WTC11 (cell line): Measurements from ENCODE around the gene ANO2. TPM values are rescaled to one million over a fixed set of nuclear protein-coding genes. Genes with fewer than 3 reads are reported as not detected.

Source experiments
- ATAC-seq: fragments of 200-7000 bp; cut with Tn5 transposase; 2 replicates; pipeline ENCODE4 v1.10.0; 2021; ENCODE audit warnings: mild to moderate bottlenecking, moderate library complexity
- CTCF ChIA-PET: fragments of 300-600 bp; sonication (Branson Sonifier 250); formaldehyde crosslinking; loops from one replicate; lab custom pipeline; 2021; ENCODE audit warnings: antibody characterized with exemption; lab: Charles Lee
- POLR2A ChIA-PET: fragments of 350-600 bp; sonication (Branson Sonifier 250); formaldehyde crosslinking; loops from one replicate; lab custom pipeline; 2021; ENCODE audit warnings: antibody characterized with exemption; lab: Charles Lee
- DNase-seq: peaks from one replicate; pipeline ENCODE4 v3.0.0; 2021; ENCODE audit warnings: low spot score
- H3K27ac Mint-ChIP-seq: 2 replicates; pipeline ENCODE4 v1.8.0; 2021; ENCODE audit warnings: mixed read lengths
- H3K27me3 Mint-ChIP-seq: 2 replicates; pipeline ENCODE4 v1.8.0; 2021; ENCODE audit warnings: low read depth, mild to moderate bottlenecking, moderate library complexity, mixed read lengths
- H3K36me3 Mint-ChIP-seq: 2 replicates; pipeline ENCODE4 v1.8.0; 2021; ENCODE audit warnings: mixed read lengths
- H3K4me1 Mint-ChIP-seq: 2 replicates; pipeline ENCODE4 v1.8.0; 2022; ENCODE audit warnings: mixed read lengths
- H3K4me3 Mint-ChIP-seq: 2 replicates; pipeline ENCODE4 v1.8.0; 2021; ENCODE audit warnings: mild to moderate bottlenecking, moderate library complexity, mixed read lengths
- H3K9me3 Mint-ChIP-seq: 2 replicates; pipeline ENCODE4 v1.8.0; 2021; ENCODE audit warnings: mixed read lengths
- CREB1 ChIP-seq: sonication (generic); formaldehyde crosslinking; IDR thresholded peaks from 2 replicates; pipeline ENCODE4 v1.8.0; 2023; ENCODE audit warnings: mild to moderate bottlenecking, missing genetic modification reagents
- ELF4 ChIP-seq: sonication (generic); formaldehyde crosslinking; IDR thresholded peaks from 2 replicates; pipeline ENCODE4 v1.8.1; 2022; ENCODE audit warnings: low read depth, mild to moderate bottlenecking, moderate library complexity, missing genetic modification reagents
- FOXP1 ChIP-seq: sonication (generic); formaldehyde crosslinking; IDR thresholded peaks from 2 replicates; pipeline ENCODE4 v1.8.0; 2022; ENCODE audit warnings: missing genetic modification reagents, mild to moderate bottlenecking, moderate library complexity, borderline replicate concordance
- GRHL2 ChIP-seq: fragments of 250-450 bp; sonication (Bioruptor Pico); IDR thresholded peaks from 2 replicates; pipeline ENCODE4 v1.8.0; 2022; ENCODE audit warnings: mild to moderate bottlenecking, moderate library complexity; ENCODE audit not compliant: insufficient replicate concordance, severe bottlenecking
- JAZF1 ChIP-seq: fragments of 250-450 bp; sonication (Bioruptor Pico); IDR thresholded peaks from 2 replicates; pipeline ENCODE4 v1.9.0; 2021; ENCODE audit warnings: moderate library complexity, mild to moderate bottlenecking, inconsistent platforms
- NFATC4 ChIP-seq: fragments of 250-450 bp; sonication (Bioruptor Pico); IDR thresholded peaks from 2 replicates; pipeline ENCODE4 v1.9.0; 2021; ENCODE audit warnings: mild to moderate bottlenecking
- NR1H2 ChIP-seq: sonication (generic); formaldehyde crosslinking; IDR thresholded peaks from 2 replicates; pipeline ENCODE4 v1.9.0; 2021; ENCODE audit warnings: mild to moderate bottlenecking, moderate library complexity, missing genetic modification reagents
- OVOL2 ChIP-seq: fragments of 250-450 bp; sonication (Bioruptor Pico); IDR thresholded peaks from 2 replicates; pipeline ENCODE4 v1.9.0; 2021; ENCODE audit warnings: mild to moderate bottlenecking, borderline replicate concordance
- RELA ChIP-seq: sonication (generic); formaldehyde crosslinking; IDR thresholded peaks from 2 replicates; pipeline ENCODE4 v1.8.1; 2022; ENCODE audit warnings: missing genetic modification reagents, mild to moderate bottlenecking, borderline replicate concordance
- SMAD4 ChIP-seq: sonication (generic); formaldehyde crosslinking; IDR thresholded peaks from 2 replicates; pipeline ENCODE4 v1.8.0; 2022; ENCODE audit warnings: mild to moderate bottlenecking, missing genetic modification reagents
- SP1 ChIP-seq: sonication (generic); formaldehyde crosslinking; conservative IDR thresholded peaks from 2 replicates; pipeline ENCODE4 v1.8.1; 2022; ENCODE audit warnings: missing genetic modification reagents
- TEAD4 ChIP-seq: sonication (generic); formaldehyde crosslinking; IDR thresholded peaks from 2 replicates; pipeline ENCODE4 v1.8.0; 2022; ENCODE audit warnings: mild to moderate bottlenecking, missing genetic modification reagents
- ZBTB21 ChIP-seq: sonication (generic); formaldehyde crosslinking; IDR thresholded peaks from 2 replicates; pipeline ENCODE4 v1.8.1; 2023; ENCODE audit warnings: mild to moderate bottlenecking, missing genetic modification reagents, borderline replicate concordance
- ZNF121 ChIP-seq: sonication (generic); formaldehyde crosslinking; IDR thresholded peaks from 2 replicates; pipeline ENCODE4 v1.8.0; 2023; ENCODE audit warnings: missing genetic modification reagents
- ZNF138 ChIP-seq: sonication (generic); formaldehyde crosslinking; conservative IDR thresholded peaks from 2 replicates; pipeline ENCODE4 v1.8.1; 2022; ENCODE audit warnings: mild to moderate bottlenecking, moderate library complexity, missing genetic modification reagents
- ZNF317 ChIP-seq: sonication (generic); formaldehyde crosslinking; IDR thresholded peaks from 2 replicates; pipeline ENCODE4 v1.8.1; 2023; ENCODE audit warnings: low read depth, mild to moderate bottlenecking, moderate library complexity, missing genetic modification reagents, borderline replicate concordance
- total RNA-seq: library from RNA; stranded (reverse); gene quantifications from 3 replicates; pipeline ENCODE4 v1.2.3, GENCODE V29; 2021
- TF ChIP-seq, protein P1 (sequence below): sonication (generic); formaldehyde crosslinking; IDR thresholded peaks from 2 replicates; pipeline ENCODE4 v1.8.0; 2022; ENCODE audit warnings: mild to moderate bottlenecking, missing genetic modification reagents
- TF ChIP-seq, protein P2 (sequence below): sonication (generic); formaldehyde crosslinking; IDR thresholded peaks from 2 replicates; pipeline ENCODE4 v1.8.0; 2022; ENCODE audit warnings: mild to moderate bottlenecking, missing genetic modification reagents
- TF ChIP-seq, protein P3 (sequence below): fragments of 250-450 bp; sonication (Bioruptor Pico); IDR thresholded peaks from 2 replicates; pipeline ENCODE4 v1.9.0; 2021; ENCODE audit warnings: mild to moderate bottlenecking
- TF ChIP-seq, protein P4 (sequence below): sonication (generic); formaldehyde crosslinking; IDR thresholded peaks from 2 replicates; pipeline ENCODE4 v1.8.0; 2022; ENCODE audit warnings: mild to moderate bottlenecking, missing genetic modification reagents
- TF ChIP-seq, protein P5 (sequence below): fragments of 250-450 bp; sonication (Bioruptor Pico); IDR thresholded peaks from 2 replicates; pipeline ENCODE4 v1.8.0; 2021; ENCODE audit warnings: mild to moderate bottlenecking
- TF ChIP-seq, protein P6 (sequence below): sonication (generic); formaldehyde crosslinking; IDR thresholded peaks from 2 replicates; pipeline ENCODE4 v1.8.1; 2023; ENCODE audit warnings: mild to moderate bottlenecking, missing genetic modification reagents, moderate library complexity
- TF ChIP-seq, protein P7 (sequence below): sonication (generic); formaldehyde crosslinking; IDR thresholded peaks from 2 replicates; pipeline ENCODE4 v1.8.1; 2023; ENCODE audit warnings: mild to moderate bottlenecking, missing genetic modification reagents
- TF ChIP-seq, protein P8 (sequence below): sonication (generic); formaldehyde crosslinking; conservative IDR thresholded peaks from 2 replicates; pipeline ENCODE4 v1.8.1; 2022; ENCODE audit warnings: mild to moderate bottlenecking, missing genetic modification reagents

Gene ANO2
- total RNA-seq, 1 experiment from 2014 or later = 2.8 TPM

DNA sequence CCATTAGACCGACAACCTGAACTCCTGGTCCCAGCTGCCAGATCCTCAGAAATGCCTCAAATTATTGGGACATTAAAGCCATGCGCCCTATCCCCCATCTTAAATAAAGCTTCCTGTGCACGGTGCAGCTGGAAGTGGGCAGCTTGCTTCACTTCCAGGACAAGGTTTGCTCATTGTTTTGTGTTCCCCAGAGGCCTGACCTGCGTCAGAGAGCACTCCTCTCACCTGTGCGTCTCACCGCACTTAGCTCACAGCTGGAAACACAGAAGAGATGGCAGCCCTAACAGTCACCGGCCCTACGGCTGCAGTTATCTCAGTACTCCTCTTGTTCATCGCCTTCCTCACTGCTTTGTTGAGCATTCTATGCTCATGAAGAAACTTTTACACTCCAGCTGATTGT lies 135.5 kb downstream of the ANO2 start (continued):
- TF ChIP-seq, protein P1, sequence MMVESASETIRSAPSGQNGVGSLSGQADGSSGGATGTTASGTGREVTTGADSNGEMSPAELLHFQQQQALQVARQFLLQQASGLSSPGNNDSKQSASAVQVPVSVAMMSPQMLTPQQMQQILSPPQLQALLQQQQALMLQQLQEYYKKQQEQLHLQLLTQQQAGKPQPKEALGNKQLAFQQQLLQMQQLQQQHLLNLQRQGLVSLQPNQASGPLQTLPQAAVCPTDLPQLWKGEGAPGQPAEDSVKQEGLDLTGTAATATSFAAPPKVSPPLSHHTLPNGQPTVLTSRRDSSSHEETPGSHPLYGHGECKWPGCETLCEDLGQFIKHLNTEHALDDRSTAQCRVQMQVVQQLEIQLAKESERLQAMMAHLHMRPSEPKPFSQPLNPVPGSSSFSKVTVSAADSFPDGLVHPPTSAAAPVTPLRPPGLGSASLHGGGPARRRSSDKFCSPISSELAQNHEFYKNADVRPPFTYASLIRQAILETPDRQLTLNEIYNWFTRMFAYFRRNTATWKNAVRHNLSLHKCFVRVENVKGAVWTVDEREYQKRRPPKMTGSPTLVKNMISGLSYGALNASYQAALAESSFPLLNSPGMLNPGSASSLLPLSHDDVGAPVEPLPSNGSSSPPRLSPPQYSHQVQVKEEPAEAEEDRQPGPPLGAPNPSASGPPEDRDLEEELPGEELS (CRISPR knock-in tag) = no peak
- TF ChIP-seq ZBTB21 (CRISPR knock-in tag) (no peak), OVOL2 (no peak), CREB1 (no peak), JAZF1 (CRISPR knock-in tag) (no peak), ZNF138 (CRISPR knock-in tag) (no peak), FOXP1 (CRISPR knock-in tag) (no peak)
- TF ChIP-seq, protein P2, sequence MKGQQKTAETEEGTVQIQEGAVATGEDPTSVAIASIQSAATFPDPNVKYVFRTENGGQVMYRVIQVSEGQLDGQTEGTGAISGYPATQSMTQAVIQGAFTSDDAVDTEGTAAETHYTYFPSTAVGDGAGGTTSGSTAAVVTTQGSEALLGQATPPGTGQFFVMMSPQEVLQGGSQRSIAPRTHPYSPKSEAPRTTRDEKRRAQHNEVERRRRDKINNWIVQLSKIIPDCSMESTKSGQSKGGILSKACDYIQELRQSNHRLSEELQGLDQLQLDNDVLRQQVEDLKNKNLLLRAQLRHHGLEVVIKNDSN (CRISPR knock-in tag) = no peak
- TF ChIP-seq, protein P3, sequence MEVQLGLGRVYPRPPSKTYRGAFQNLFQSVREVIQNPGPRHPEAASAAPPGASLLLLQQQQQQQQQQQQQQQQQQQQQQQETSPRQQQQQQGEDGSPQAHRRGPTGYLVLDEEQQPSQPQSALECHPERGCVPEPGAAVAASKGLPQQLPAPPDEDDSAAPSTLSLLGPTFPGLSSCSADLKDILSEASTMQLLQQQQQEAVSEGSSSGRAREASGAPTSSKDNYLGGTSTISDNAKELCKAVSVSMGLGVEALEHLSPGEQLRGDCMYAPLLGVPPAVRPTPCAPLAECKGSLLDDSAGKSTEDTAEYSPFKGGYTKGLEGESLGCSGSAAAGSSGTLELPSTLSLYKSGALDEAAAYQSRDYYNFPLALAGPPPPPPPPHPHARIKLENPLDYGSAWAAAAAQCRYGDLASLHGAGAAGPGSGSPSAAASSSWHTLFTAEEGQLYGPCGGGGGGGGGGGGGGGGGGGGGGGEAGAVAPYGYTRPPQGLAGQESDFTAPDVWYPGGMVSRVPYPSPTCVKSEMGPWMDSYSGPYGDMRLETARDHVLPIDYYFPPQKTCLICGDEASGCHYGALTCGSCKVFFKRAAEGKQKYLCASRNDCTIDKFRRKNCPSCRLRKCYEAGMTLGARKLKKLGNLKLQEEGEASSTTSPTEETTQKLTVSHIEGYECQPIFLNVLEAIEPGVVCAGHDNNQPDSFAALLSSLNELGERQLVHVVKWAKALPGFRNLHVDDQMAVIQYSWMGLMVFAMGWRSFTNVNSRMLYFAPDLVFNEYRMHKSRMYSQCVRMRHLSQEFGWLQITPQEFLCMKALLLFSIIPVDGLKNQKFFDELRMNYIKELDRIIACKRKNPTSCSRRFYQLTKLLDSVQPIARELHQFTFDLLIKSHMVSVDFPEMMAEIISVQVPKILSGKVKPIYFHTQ (CRISPR knock-in tag) = no peak

DNA sequence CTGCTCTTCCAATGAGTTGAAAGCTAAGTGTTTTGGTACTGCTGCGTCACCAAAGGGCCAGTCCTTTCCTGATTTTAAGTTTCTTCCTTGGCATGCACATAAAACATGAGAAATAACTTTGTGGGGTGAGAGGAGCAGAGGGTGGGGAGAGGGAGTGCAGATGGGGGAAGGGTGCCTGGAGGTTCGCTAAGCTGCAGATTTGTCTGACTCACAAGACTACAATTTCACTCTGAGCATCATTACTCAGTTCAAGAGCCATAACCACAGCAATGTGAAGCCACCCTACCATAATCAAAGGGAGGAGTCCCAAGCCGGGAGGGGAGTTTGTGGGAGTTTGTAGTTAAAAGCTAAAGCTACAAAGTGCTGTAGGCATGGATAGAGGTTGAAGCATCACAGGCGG lies 136.1 kb downstream of the ANO2 start:
- no peak for ATAC-seq
- CTCF ChIA-PET = interaction anchor here (1.0 kb wide), 1 partner anchor 90 kb away, joined by 3 read pairs; no protein-coding TSS in a partner anchor
- no peak for DNase-seq
- Mint-ChIP-seq H3K9me3 (no peaks in the 10 kb centered on the region), H3K4me3 (no peak overlapping the region), H3K27me3 (no peaks in the 10 kb centered on the region; the same call in 1 of the 2 replicates), H3K27ac (no peak overlapping the region), H3K36me3 (no peaks in the 10 kb centered on the region), H3K4me1 (peaks cover 15% of the 10 kb centered on the region)
- POLR2A ChIA-PET = no interaction called here
- TF ChIP-seq GRHL2 (CRISPR knock-in tag) = no peak
- TF ChIP-seq, protein P3 (CRISPR knock-in tag) = no peak
- no peak for TF ChIP-seq NFATC4 (CRISPR knock-in tag)
- no peak for TF ChIP-seq ZNF121 (CRISPR knock-in tag)
- TF ChIP-seq, protein P4, sequence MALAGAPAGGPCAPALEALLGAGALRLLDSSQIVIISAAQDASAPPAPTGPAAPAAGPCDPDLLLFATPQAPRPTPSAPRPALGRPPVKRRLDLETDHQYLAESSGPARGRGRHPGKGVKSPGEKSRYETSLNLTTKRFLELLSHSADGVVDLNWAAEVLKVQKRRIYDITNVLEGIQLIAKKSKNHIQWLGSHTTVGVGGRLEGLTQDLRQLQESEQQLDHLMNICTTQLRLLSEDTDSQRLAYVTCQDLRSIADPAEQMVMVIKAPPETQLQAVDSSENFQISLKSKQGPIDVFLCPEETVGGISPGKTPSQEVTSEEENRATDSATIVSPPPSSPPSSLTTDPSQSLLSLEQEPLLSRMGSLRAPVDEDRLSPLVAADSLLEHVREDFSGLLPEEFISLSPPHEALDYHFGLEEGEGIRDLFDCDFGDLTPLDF = no peak
- no peak for TF ChIP-seq SMAD4 (CRISPR knock-in tag)
- no peak for TF ChIP-seq SP1
- TF ChIP-seq, protein P5, sequence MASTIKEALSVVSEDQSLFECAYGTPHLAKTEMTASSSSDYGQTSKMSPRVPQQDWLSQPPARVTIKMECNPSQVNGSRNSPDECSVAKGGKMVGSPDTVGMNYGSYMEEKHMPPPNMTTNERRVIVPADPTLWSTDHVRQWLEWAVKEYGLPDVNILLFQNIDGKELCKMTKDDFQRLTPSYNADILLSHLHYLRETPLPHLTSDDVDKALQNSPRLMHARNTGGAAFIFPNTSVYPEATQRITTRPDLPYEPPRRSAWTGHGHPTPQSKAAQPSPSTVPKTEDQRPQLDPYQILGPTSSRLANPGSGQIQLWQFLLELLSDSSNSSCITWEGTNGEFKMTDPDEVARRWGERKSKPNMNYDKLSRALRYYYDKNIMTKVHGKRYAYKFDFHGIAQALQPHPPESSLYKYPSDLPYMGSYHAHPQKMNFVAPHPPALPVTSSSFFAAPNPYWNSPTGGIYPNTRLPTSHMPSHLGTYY (CRISPR knock-in tag) = no peak
- TF ChIP-seq TEAD4 (CRISPR knock-in tag) = no peak
- TF ChIP-seq, protein P6, sequence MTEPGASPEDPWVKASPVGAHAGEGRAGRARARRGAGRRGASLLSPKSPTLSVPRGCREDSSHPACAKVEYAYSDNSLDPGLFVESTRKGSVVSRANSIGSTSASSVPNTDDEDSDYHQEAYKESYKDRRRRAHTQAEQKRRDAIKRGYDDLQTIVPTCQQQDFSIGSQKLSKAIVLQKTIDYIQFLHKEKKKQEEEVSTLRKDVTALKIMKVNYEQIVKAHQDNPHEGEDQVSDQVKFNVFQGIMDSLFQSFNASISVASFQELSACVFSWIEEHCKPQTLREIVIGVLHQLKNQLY (CRISPR knock-in tag) = no peak
- no peak for TF ChIP-seq FOXP1 (CRISPR knock-in tag)
- no peak for TF ChIP-seq RELA (CRISPR knock-in tag)
- no peak for TF ChIP-seq NR1H2 (CRISPR knock-in tag)
- TF ChIP-seq, protein P7, sequence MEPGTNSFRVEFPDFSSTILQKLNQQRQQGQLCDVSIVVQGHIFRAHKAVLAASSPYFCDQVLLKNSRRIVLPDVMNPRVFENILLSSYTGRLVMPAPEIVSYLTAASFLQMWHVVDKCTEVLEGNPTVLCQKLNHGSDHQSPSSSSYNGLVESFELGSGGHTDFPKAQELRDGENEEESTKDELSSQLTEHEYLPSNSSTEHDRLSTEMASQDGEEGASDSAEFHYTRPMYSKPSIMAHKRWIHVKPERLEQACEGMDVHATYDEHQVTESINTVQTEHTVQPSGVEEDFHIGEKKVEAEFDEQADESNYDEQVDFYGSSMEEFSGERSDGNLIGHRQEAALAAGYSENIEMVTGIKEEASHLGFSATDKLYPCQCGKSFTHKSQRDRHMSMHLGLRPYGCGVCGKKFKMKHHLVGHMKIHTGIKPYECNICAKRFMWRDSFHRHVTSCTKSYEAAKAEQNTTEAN (CRISPR knock-in tag) = no peak
- no peak for TF ChIP-seq ZNF317
- TF ChIP-seq ELF4 (CRISPR knock-in tag) = no peak
- TF ChIP-seq, protein P8, sequence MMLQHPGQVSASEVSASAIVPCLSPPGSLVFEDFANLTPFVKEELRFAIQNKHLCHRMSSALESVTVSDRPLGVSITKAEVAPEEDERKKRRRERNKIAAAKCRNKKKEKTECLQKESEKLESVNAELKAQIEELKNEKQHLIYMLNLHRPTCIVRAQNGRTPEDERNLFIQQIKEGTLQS (CRISPR knock-in tag) = no peak
